IPS-20b (cell line): ENCODE results near the gene NINJ1.
"Not testable (repeated sequence)": the region's sequence is repeated elsewhere in the genome, so short reads cannot be mapped to it uniquely, and the experiment has no call there.

ENCODE experiments used
- H3K27ac ChIP-seq: one replicate; pipeline ENCODE4 v1.5.1; 2013; ENCODE audit warnings: low read length
- H3K27me3 ChIP-seq: 2 replicates; pipeline ENCODE4 v1.6.1; 2013; ENCODE audit warnings: mild to moderate bottlenecking, low read length, inconsistent platforms; ENCODE audit not compliant: insufficient read depth
- H3K36me3 ChIP-seq: 2 replicates; pipeline ENCODE4 v1.6.1; 2013; ENCODE audit warnings: low read depth, mild to moderate bottlenecking, inconsistent platforms, low read length, moderate library complexity; ENCODE audit not compliant: insufficient read depth
- H3K4me1 ChIP-seq: 2 replicates; pipeline ENCODE4 v1.6.1; 2013; ENCODE audit warnings: mild to moderate bottlenecking, control low read depth, inconsistent platforms, low read length, moderate library complexity; ENCODE audit not compliant: insufficient read depth
- H3K4me3 ChIP-seq: 2 replicates; pipeline ENCODE4 v1.5.1; 2013; ENCODE audit warnings: mild to moderate bottlenecking, low read length, inconsistent platforms
- H3K9ac ChIP-seq: 2 replicates; pipeline ENCODE4 v1.6.1; 2013; ENCODE audit warnings: low read depth, mild to moderate bottlenecking, inconsistent platforms, low read length, moderate library complexity
- H3K9me3 ChIP-seq: 2 replicates; pipeline ENCODE4 v1.6.1; 2013; ENCODE audit warnings: mild to moderate bottlenecking, low read depth, low read length, inconsistent platforms; ENCODE audit not compliant: insufficient read depth

Gene NINJ1

GRCh38 chr9:93121316-93122241 lies 12.5 kb downstream of the NINJ1 start:
- no peaks in the 10 kb centered on the region for H3K27me3 ChIP-seq
- H3K4me3 ChIP-seq: no peak overlapping the region
- H3K9me3 ChIP-seq: no peaks in the 10 kb centered on the region
- H3K9ac ChIP-seq: no peak overlapping the region
- peaks cover 3% of the 10 kb centered on the region; the same call in 1 of the 2 replicates for H3K4me1 ChIP-seq
- no peak overlapping the region for H3K27ac ChIP-seq
- H3K36me3 ChIP-seq: peaks cover 10% of the 10 kb centered on the region; the same call in 1 of the 2 replicates

GRCh38 chr9:93120846-93121315 lies 13.2 kb downstream of the NINJ1 start:
- Histone ChIP-seq H3K27ac (no peak overlapping the region), H3K4me3 (no peak overlapping the region)

GRCh38 chr9:93119953-93120845 lies 13.9 kb downstream of the NINJ1 start:
- H3K36me3 ChIP-seq: peaks cover 8% of the 10 kb centered on the region; the same call in 1 of the 2 replicates
- H3K9me3 ChIP-seq: no peaks in the 10 kb centered on the region
- no peak overlapping the region for H3K27ac ChIP-seq
- no peak overlapping the region for H3K9ac ChIP-seq
- no peaks in the 10 kb centered on the region for H3K27me3 ChIP-seq
- no peak overlapping the region for H3K4me3 ChIP-seq
- peaks cover 10% of the 10 kb centered on the region; the same call in 1 of the 2 replicates for H3K4me1 ChIP-seq

More at GRCh38 chr9:93120846-93121315, 13.2 kb downstream of the NINJ1 start:
- peaks cover 10% of the 10 kb centered on the region; the same call in 1 of the 2 replicates for H3K36me3 ChIP-seq
- peaks cover 10% of the 10 kb centered on the region; the same call in 1 of the 2 replicates for H3K4me1 ChIP-seq
- H3K27me3 ChIP-seq: no peaks in the 10 kb centered on the region
- no peak overlapping the region for H3K9ac ChIP-seq
- no peaks in the 10 kb centered on the region for H3K9me3 ChIP-seq

DNA sequence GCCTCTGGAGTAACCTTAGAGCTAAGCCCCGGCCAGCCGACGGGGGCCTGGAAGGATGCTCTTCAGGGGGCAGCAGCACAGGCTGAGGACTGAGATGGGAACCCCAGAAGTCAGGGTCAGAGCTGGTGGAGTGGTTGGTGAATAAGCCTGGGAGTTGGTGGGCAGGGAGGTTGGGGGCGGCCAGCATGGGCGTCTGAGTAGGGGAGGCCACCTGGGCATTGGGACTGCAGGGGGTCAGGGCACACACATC lies 14.4 kb downstream of the NINJ1 start:
- no peaks in the 10 kb centered on the region for H3K27me3 ChIP-seq
- peaks cover 7% of the 10 kb centered on the region; the same call in 1 of the 2 replicates for H3K36me3 ChIP-seq
- no peak overlapping the region for H3K27ac ChIP-seq
- H3K9ac ChIP-seq: no peak overlapping the region
- no peaks in the 10 kb centered on the region for H3K9me3 ChIP-seq
- H3K4me3 ChIP-seq: no peak overlapping the region
- peaks cover 10% of the 10 kb centered on the region; the same call in 1 of the 2 replicates for H3K4me1 ChIP-seq

DNA sequence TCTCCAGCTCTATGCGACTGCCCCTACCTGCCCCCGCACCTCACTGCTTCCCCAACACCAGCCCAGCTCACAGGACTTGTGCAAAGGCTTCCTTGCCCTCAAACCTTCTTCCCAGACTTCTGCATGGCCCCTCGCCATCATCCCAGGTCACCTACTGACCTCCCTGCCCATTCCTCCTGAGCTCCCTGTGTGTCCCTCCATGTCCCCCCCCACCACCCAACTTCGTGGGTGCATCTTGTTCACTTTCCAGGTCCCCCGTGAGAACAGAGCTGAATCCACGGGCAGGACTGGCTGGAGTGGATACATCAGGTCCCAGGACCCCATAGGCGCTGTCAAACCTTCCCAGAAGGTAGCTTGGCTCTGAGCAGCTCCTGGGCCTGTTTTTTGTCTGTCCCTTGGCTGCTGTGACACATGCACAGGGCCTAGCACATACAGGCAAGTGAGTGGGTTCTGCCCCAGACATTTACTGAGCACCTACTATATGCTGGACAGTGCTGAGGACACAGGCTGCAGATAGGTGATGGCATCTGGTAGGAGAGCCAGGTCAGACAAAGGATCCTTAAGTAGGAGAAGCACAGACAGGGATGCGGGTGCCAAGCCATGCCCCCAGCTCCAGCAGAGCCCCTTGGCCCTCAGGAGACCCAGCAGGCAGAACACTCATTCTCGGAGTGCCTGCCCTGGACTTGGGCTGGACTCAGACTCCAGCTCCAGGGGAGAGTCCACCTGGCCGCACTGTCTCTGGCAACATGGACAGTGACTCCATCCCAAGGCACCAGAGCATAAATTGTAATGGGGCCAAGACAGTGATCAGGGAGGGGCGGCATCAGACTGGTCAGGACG lies 15.0 kb downstream of the NINJ1 start:
- H3K9ac ChIP-seq: no peak overlapping the region
- H3K27ac ChIP-seq: no peak overlapping the region
- H3K4me3 ChIP-seq: no peak overlapping the region
- no peaks in the 10 kb centered on the region for H3K27me3 ChIP-seq
- H3K36me3 ChIP-seq: 0 out of 2 replicates have a peak, but pooled peaks cover 7% of the 10 kb centered on the region
- H3K4me1 ChIP-seq: peaks cover 10% of the 10 kb centered on the region; the same call in 1 of the 2 replicates
- H3K9me3 ChIP-seq: no peaks in the 10 kb centered on the region

GRCh38 chr9:93117924-93118862 lies 15.9 kb downstream of the NINJ1 start:
- Histone ChIP-seq H3K9ac (no peak overlapping the region), H3K27me3 (no peaks in the 10 kb centered on the region), H3K4me1 (peaks cover 10% of the 10 kb centered on the region; the same call in 1 of the 2 replicates), H3K4me3 (no peak overlapping the region), H3K9me3 (no peaks in the 10 kb centered on the region), H3K36me3 (no peaks in the 10 kb centered on the region), H3K27ac (no peak overlapping the region)

DNA sequence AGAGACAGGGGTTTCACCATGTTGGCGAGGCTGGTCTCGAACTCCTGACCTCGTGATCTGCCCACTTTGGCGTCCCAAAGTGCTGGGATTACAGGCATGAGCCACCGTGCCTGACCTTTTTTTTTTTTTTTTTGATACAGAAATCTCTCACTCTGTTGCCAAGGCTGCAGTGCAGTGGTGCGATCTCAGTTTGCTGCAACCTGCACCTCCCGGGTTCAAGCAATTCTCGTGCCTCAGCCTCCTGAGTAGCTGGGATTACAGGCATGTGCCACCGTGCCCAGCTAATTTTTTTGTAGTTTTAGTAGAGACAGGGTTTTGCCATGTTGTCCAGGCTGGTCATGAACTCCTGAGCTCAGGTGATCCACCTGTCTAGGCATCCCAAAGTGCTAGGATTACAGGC lies 16.5 kb downstream of the NINJ1 start:
- H3K27me3 ChIP-seq, H3K36me3 ChIP-seq, H3K4me1 ChIP-seq, H3K4me3 ChIP-seq, H3K9me3 ChIP-seq, H3K9ac ChIP-seq, H3K27ac ChIP-seq: not testable (repeated sequence)

GRCh38 chr9:93116072-93116961 lies 17.7 kb downstream of the NINJ1 start:
- no peaks in the 10 kb centered on the region for H3K27me3 ChIP-seq
- H3K9ac ChIP-seq: peak overlapping the region; percentile 48; the same call in 1 of the 2 replicates
- no peaks in the 10 kb centered on the region for H3K9me3 ChIP-seq
- H3K4me1 ChIP-seq: peaks cover 10% of the 10 kb centered on the region; the same call in 1 of the 2 replicates
- H3K4me3 ChIP-seq: no peak overlapping the region
- H3K36me3 ChIP-seq: no peaks in the 10 kb centered on the region
- H3K27ac ChIP-seq: no peak overlapping the region

- Histone ChIP-seq H3K4me3 (no peak overlapping the region), H3K36me3 (no peaks in the 10 kb centered on the region), H3K4me1 (peaks cover 10% of the 10 kb centered on the region; the same call in 1 of the 2 replicates), H3K9me3 (no peaks in the 10 kb centered on the region), H3K27me3 (no peaks in the 10 kb centered on the region), H3K9ac (no peak overlapping the region), H3K27ac (no peak overlapping the region)
These were observed 18.5 kb downstream of the NINJ1 start for GRCh38 chr9:93115486-93116071.
